Testis (tissue), 2 donors: Measurements from ENCODE around the gene IGFBP3.

Source experiments
- CTCF ChIP-seq, 3 experiments: fragments of 450-650 bp in 2 of 3; fragments of 200-600 bp in 1 of 3; sonication (generic) in 1 of 3; IDR thresholded peaks; one replicate each; pipeline ENCODE4 v1.5.1; 2016 to 2019; ENCODE audit warnings: antibody characterized with exemption in 3 of 3, mild to moderate bottlenecking in 2 of 3, moderate library complexity in 1 of 3
- POLR2A ChIP-seq: fragments of 450-650 bp; IDR thresholded peaks from one replicate; pipeline ENCODE4 v1.6.1; 2017; ENCODE audit warnings: antibody characterized with exemption, mild to moderate bottlenecking, moderate library complexity

DNA sequence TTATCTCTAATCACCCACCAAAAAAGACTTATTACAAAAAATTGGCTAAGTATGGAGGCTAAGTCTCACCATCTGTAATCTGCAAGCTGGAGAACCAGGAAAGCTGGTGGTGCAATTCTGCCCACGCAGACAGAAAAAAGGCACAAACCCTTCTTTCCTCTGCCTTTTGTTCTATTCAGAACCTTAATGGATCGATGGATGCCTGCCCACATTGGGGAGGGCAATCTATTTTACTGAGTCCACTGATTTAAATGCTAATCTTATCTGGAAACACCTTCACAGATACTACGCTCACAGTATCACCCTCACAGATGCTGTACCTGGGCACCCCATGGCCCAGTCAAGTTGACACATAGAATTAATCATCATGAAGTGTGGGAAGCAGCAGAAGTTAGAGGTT, 10.2 kb downstream of the IGFBP3 start:
- TF ChIP-seq CTCF (IDR thresholded peaks at IDR 0.05) (no peak), POLR2A (no peak)
